ENCODE results near the gene KRTAP4-4. TPM values are rescaled to one million over a fixed set of nuclear protein-coding genes. Genes with fewer than 3 reads are reported as not detected.
A peak's percentile ranks its signal among the peaks of the same experiment; 100 is the strongest.

KRTAP4-4 gene
- total RNA-seq, 1 donor from 2014 or later: not detected

- Mint-ChIP-seq H3K4me1 (ENCODE audit: low read depth, unreplicated experiment) (no peaks in the 10 kb centered on the region), H3K9me3 (ENCODE audit: unreplicated experiment) (peaks cover 2% of the 10 kb centered on the region), H3K27ac (ENCODE audit: unreplicated experiment) (no peak overlapping the region), H3K4me3 (ENCODE audit: unreplicated experiment) (no peak overlapping the region), H3K27me3 (ENCODE audit: low read depth, unreplicated experiment) (peaks cover 4% of the 10 kb centered on the region), H3K36me3 (ENCODE audit: low read depth, unreplicated experiment) (no peaks in the 10 kb centered on the region)
- Histone ChIP-seq H3K9ac (ENCODE audit: low read length) (no peak overlapping the region), H3K4me3 (ENCODE audit: insufficient read depth, low read depth, low read length) (no peak overlapping the region), H3K4me1 (ENCODE audit: insufficient read depth, low read length) (no peaks in the 10 kb centered on the region), H4K20me1 (ENCODE audit: insufficient read depth, low read length) (no peaks in the 10 kb centered on the region), H3K79me2 (ENCODE audit: insufficient read depth, low read length) (no peaks in the 10 kb centered on the region), H3K27me3 (ENCODE audit: insufficient read depth, low read length) (no peaks in the 10 kb centered on the region), H3K27ac (ENCODE audit: low read depth, low read length) (no peak overlapping the region), H3K9me3 (ENCODE audit: insufficient read depth, low read depth, low read length) (no peaks in the 10 kb centered on the region), H3K36me3 (ENCODE audit: insufficient read depth, low read length) (no peaks in the 10 kb centered on the region), H3K4me2 (ENCODE audit: low read length) (no peak overlapping the region), H2AFZ (ENCODE audit: low read depth, low read length) (no peak overlapping the region)
- no peak for TF ChIP-seq CTCF (IDR thresholded peaks at IDR 0.05; ENCODE audit: insufficient read depth, low read depth, low read length)
- TF ChIP-seq EZH2 (IDR thresholded peaks at IDR 0.05; ENCODE audit: insufficient read depth, low read length): no peak
- DNase-seq (ENCODE audit: low read depth) (no peak), FAIRE-seq (no peak)
These were observed 24.5 kb upstream of the KRTAP4-4 start for GRCh38 chr17:41185001-41185400.

GRCh38 chr17:41184480-41184961, 24.0 kb upstream of the KRTAP4-4 start, which contains the start of gene KRTAP4-1:
TSS of gene KRTAP4-1 (minus strand) at chr17:41184911. CDS start at chr17:41184854, 57 bp downstream.
- Histone ChIP-seq H3K9me3 (ENCODE audit: insufficient read depth, low read depth, low read length) (no peaks in the 10 kb centered on the region), H3K4me2 (ENCODE audit: low read length) (no peak within 1 kb of the TSS), H3K27me3 (ENCODE audit: insufficient read depth, low read length) (no peaks in the 10 kb centered on the region), H3K27ac (ENCODE audit: low read depth, low read length) (no peak within 1 kb of the TSS), H3K4me1 (ENCODE audit: insufficient read depth, low read length) (no peaks in the 10 kb centered on the region), H3K36me3 (ENCODE audit: insufficient read depth, low read length) (no peaks in the 10 kb centered on the region), H2AFZ (ENCODE audit: low read depth, low read length) (no peak within 1 kb of the TSS), H4K20me1 (ENCODE audit: insufficient read depth, low read length) (no peaks in the 10 kb centered on the region), H3K4me3 (ENCODE audit: insufficient read depth, low read depth, low read length) (no peak within 1 kb of the TSS), H3K79me2 (ENCODE audit: insufficient read depth, low read length) (no peaks in the 10 kb centered on the region), H3K9ac (ENCODE audit: low read length) (no peak within 1 kb of the TSS)
- Mint-ChIP-seq H3K27ac (ENCODE audit: unreplicated experiment) (no peak within 1 kb of the TSS), H3K4me3 (ENCODE audit: unreplicated experiment) (no peak within 1 kb of the TSS), H3K4me1 (ENCODE audit: low read depth, unreplicated experiment) (no peaks in the 10 kb centered on the region), H3K36me3 (ENCODE audit: low read depth, unreplicated experiment) (no peaks in the 10 kb centered on the region), H3K9me3 (ENCODE audit: unreplicated experiment) (peaks cover 2% of the 10 kb centered on the region), H3K27me3 (ENCODE audit: low read depth, unreplicated experiment) (peaks cover 4% of the 10 kb centered on the region)
- TF ChIP-seq CTCF (IDR thresholded peaks at IDR 0.05; ENCODE audit: insufficient read depth, low read depth, low read length) (no peak), EZH2 (IDR thresholded peaks at IDR 0.05; ENCODE audit: insufficient read depth, low read length) (no peak)
- DNase-seq (ENCODE audit: low read depth) (no peak), FAIRE-seq (no peak)

GRCh38 chr17:41178843-41179616, 18.5 kb upstream of the KRTAP4-4 start:
- H3K27ac ChIP-seq (ENCODE audit: low read depth, low read length): no peak overlapping the region
- H3K27me3 ChIP-seq (ENCODE audit: insufficient read depth, low read length): no peaks in the 10 kb centered on the region
- no peak overlapping the region for H3K4me2 ChIP-seq (ENCODE audit: low read length)
- DNase-seq (ENCODE audit: low read depth): no peak
- no peaks in the 10 kb centered on the region for H3K4me1 ChIP-seq (ENCODE audit: insufficient read depth, low read length)
- H2AFZ ChIP-seq (ENCODE audit: low read depth, low read length): peak overlapping the region; percentile 46
- H3K36me3 Mint-ChIP-seq (ENCODE audit: low read depth, unreplicated experiment): no peaks in the 10 kb centered on the region
- H3K4me3 ChIP-seq (ENCODE audit: insufficient read depth, low read depth, low read length): no peak overlapping the region
- no peak for FAIRE-seq
- no peaks in the 10 kb centered on the region for H3K36me3 ChIP-seq (ENCODE audit: insufficient read depth, low read length)
- H3K9ac ChIP-seq (ENCODE audit: low read length): no peak overlapping the region
- H3K79me2 ChIP-seq (ENCODE audit: insufficient read depth, low read length): no peaks in the 10 kb centered on the region
- peaks cover 9% of the 10 kb centered on the region for H3K27me3 Mint-ChIP-seq (ENCODE audit: low read depth, unreplicated experiment)
- TF ChIP-seq EZH2 (IDR thresholded peaks at IDR 0.05; ENCODE audit: insufficient read depth, low read length): no peak
- TF ChIP-seq CTCF (IDR thresholded peaks at IDR 0.05; ENCODE audit: insufficient read depth, low read depth, low read length): no peak
- no peaks in the 10 kb centered on the region for H3K9me3 ChIP-seq (ENCODE audit: insufficient read depth, low read depth, low read length)
- peaks cover 8% of the 10 kb centered on the region for H3K9me3 Mint-ChIP-seq (ENCODE audit: unreplicated experiment)
- no peak overlapping the region for H3K4me3 Mint-ChIP-seq (ENCODE audit: unreplicated experiment)
- H3K27ac Mint-ChIP-seq (ENCODE audit: unreplicated experiment): no peak overlapping the region
- H4K20me1 ChIP-seq (ENCODE audit: insufficient read depth, low read length): no peaks in the 10 kb centered on the region
- H3K4me1 Mint-ChIP-seq (ENCODE audit: low read depth, unreplicated experiment): no peaks in the 10 kb centered on the region

Measured in astrocyte (in vitro differentiated cells and primary cell).